GM06990 (cell line): ENCODE measurements around the gene SMIM21.

Source experiments
- DNase-seq: peaks from one replicate; pipeline ENCODE4 v3.0.0-alpha.2; 2011; ENCODE audit not compliant: insufficient read length; ENCODE audit errors: extremely low read depth
- H3K27me3 ChIP-seq: replicated peaks from 2 replicates; pipeline ENCODE4 v1.6.0; 2011; ENCODE audit warnings: low read length; ENCODE audit not compliant: control insufficient read depth, insufficient read depth
- H3K36me3 ChIP-seq: 2 replicates; pipeline ENCODE4 v1.5.1; 2011; ENCODE audit warnings: low read length; ENCODE audit not compliant: control insufficient read depth, insufficient read depth
- H3K4me3 ChIP-seq: replicated peaks from 2 replicates; pipeline ENCODE4 v1.5.1; 2011; ENCODE audit warnings: low read depth, mild to moderate bottlenecking, control low read depth, low read length
- TF ChIP-seq, protein P1 (sequence below): IDR thresholded peaks from 2 replicates; pipeline ENCODE4 v1.5.1; 2011; ENCODE audit warnings: low read length, control low read depth, mild to moderate bottlenecking, inconsistent platforms; ENCODE audit not compliant: insufficient read depth, poor library complexity, severe bottlenecking

The SMIM21 gene

GRCh38 chr18:75393721-75394120 lies 33.8 kb downstream of the SMIM21 start:
- Histone ChIP-seq H3K4me3 (no peak overlapping the region), H3K36me3 (no peaks in the 10 kb centered on the region), H3K27me3 (no peaks in the 10 kb centered on the region; the same call in 1 of the 2 replicates)
- TF ChIP-seq, protein P1, sequence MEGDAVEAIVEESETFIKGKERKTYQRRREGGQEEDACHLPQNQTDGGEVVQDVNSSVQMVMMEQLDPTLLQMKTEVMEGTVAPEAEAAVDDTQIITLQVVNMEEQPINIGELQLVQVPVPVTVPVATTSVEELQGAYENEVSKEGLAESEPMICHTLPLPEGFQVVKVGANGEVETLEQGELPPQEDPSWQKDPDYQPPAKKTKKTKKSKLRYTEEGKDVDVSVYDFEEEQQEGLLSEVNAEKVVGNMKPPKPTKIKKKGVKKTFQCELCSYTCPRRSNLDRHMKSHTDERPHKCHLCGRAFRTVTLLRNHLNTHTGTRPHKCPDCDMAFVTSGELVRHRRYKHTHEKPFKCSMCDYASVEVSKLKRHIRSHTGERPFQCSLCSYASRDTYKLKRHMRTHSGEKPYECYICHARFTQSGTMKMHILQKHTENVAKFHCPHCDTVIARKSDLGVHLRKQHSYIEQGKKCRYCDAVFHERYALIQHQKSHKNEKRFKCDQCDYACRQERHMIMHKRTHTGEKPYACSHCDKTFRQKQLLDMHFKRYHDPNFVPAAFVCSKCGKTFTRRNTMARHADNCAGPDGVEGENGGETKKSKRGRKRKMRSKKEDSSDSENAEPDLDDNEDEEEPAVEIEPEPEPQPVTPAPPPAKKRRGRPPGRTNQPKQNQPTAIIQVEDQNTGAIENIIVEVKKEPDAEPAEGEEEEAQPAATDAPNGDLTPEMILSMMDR, result no peak
- no peak for DNase-seq

GRCh38 chr18:75392226-75392578 lies 35.3 kb downstream of the SMIM21 start:
- H3K36me3 ChIP-seq, result no peaks in the 10 kb centered on the region
- no peak for DNase-seq
- H3K27me3 ChIP-seq, result no peaks in the 10 kb centered on the region; the same call in 1 of the 2 replicates
- TF ChIP-seq, protein P1, result no peak
- no peak overlapping the region for H3K4me3 ChIP-seq

DNA sequence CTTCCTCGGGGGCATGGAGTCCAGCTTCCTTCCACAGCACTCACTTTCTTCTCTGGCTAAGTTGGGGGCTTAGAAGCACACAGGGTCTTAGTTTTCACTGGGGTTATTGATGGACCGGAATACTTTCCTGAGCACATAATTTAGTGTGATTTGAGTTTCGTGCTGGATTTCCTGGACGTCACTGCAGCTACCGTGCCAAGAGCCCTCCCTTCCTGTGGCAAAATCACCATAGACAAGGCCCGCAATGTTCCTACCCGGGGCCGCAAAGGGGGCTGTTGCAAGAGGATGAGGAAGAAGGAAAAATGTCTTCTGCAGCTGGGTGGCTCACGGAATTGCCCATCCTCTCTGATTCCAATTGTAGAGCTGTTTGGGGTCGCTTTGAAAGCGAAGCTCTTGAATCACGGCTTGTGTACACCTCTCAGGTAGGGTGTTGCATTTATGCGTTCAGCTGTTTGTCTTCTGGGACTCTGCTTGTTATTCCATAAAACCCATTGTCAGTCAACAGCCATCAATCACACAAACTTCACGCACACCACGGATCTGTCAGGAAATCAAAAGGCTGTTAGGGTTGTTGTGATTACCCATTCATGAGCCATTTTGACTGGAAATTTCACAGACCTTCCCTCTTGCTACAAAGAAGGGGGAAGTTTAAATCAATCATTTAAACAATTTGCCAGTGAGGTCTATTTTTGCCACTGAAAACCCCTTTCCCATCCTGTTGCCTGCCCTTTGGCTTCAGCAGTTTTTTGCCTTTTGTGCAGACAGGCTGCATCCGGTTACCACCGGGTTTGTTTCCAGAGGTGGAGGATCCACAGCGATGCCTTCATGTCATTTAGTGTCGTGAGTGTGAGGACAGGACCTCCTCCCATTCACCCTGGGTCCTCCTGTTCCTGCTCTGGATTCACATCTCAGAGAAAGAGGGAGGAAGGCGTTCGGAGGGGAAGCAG lies 36.0 kb downstream of the SMIM21 start:
- TF ChIP-seq, protein P1, result no peak
- DNase-seq, result no peak
- Histone ChIP-seq H3K27me3 (no peaks in the 10 kb centered on the region; the same call in 1 of the 2 replicates), H3K36me3 (no peaks in the 10 kb centered on the region), H3K4me3 (no peak overlapping the region)

DNA sequence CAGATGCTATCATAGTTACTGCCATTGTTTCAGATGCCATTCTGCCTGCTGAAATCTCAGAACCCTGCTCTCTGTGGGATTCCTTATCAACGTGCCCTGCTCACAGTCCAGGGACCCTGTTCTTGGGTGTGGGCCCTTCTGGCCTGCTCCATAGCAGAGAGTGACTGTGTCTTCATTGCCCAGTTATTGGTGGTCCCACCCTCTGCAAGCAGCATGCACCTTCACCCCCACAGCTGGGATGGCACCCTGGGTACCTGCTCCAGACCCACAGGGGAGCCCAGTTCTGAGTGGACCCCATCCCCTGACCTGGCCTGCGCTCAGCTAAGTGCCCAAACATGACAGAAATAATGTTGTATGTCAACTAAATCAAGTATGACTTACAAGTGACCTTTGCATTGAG lies 36.6 kb downstream of the SMIM21 start:
- Histone ChIP-seq H3K27me3 (no peaks in the 10 kb centered on the region; the same call in 1 of the 2 replicates), H3K4me3 (no peak overlapping the region), H3K36me3 (no peaks in the 10 kb centered on the region)
- TF ChIP-seq, protein P1, result no peak
- DNase-seq, result no peak

GRCh38 chr18:75384144-75384543 lies 43.4 kb downstream of the SMIM21 start:
- no peaks in the 10 kb centered on the region for H3K27me3 ChIP-seq
- no peak overlapping the region for H3K4me3 ChIP-seq
- no peaks in the 10 kb centered on the region for H3K36me3 ChIP-seq

More at GRCh38 chr18:75384144-75384543, 43.4 kb downstream of the SMIM21 start:
- no peak for DNase-seq
- TF ChIP-seq, protein P1, result no peak
